Mucosa of descending colon (tissue), 3 donors: Measurements from ENCODE around the gene PLD1. TPM values are rescaled to one million over a fixed set of nuclear protein-coding genes. Genes with fewer than 3 reads are reported as not detected.

Experiments
- ATAC-seq: fragments of 200-7000 bp; cut with Tn5 transposase; one replicate; pipeline ENCODE4 v1.9.1; 2020; ENCODE audit warnings: mild to moderate bottlenecking, moderate library complexity
- DNase-seq, 3 donors: peaks; one replicate each; pipeline ENCODE4 v3.0.0-alpha.2; 2020
- H3K36me3 ChIP-seq: fragments of 200-600 bp; one replicate; pipeline ENCODE4 v1.8.0; 2021; ENCODE audit warnings: low read depth, mild to moderate bottlenecking
- H3K4me1 ChIP-seq: fragments of 200-600 bp; one replicate; pipeline ENCODE4 v1.8.0; 2021; ENCODE audit warnings: low read depth, mild to moderate bottlenecking
- H3K4me3 ChIP-seq: fragments of 200-600 bp; one replicate; pipeline ENCODE4 v1.8.0; 2021; ENCODE audit warnings: mild to moderate bottlenecking
- H3K9me3 ChIP-seq: fragments of 200-600 bp; one replicate; pipeline ENCODE4 v1.8.0; 2021; ENCODE audit warnings: mild to moderate bottlenecking
- intact Hi-C, 2 donors: fragments of 100-400 bp; cut with DNase I in 1 of 2; cut with micrococcal nuclease in 1 of 2; formaldehyde crosslinking; loops; one replicate each; pipeline versions ENCODE4 v1.11.0 to v1.11.1; 2022; cut with DNase I, micrococcal nuclease
- total RNA-seq, 3 donors: library from RNA; stranded (reverse); fragmentation: NEBNext Ultra II Directional in 2 of 3; extraction: Animal tissue kit (Norgen Biotek cat#: 25700) in 2 of 3; gene quantifications; one replicate each; pipeline versions ENCODE4 v1.2.1 to v1.2.4, GENCODE V29; 2021 to 2023
- TF ChIP-seq, protein P1 (sequence below): fragments of 200-600 bp; IDR thresholded peaks from one replicate; pipeline ENCODE4 v1.8.0; 2022; ENCODE audit warnings: antibody characterized with exemption, mild to moderate bottlenecking
- donor health status: DM: no; HTN: no; CAD: no; lungs with moderate emphysema.
- donor health status: DM: no; HTN: no; CAD: no.
- donor health status: DM: no; HTN: yes; CAD: no.

PLD1 gene
- total RNA-seq, 3 donors from 2014 or later, result 46.6 to 105 (median 65.1) TPM

DNA sequence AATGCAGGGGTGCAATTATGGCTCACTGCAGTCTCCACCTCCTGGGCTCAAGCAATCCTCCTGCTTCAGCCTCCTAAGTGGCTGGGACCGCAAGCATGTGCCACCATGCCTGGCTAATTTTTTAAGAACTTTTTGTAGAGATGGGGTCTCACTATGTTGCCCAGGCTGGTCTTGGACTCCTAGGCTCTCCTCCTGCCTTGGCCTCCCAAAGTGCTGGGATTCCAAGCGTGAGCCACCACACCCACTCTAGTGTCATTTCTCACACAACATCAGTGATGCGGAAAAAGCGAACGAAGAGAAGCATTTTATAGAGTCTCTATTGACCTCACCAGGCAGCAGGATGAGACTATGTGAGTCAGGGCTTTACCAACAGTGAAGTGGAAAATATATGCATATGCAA lies 137.7 kb downstream of the PLD1 start:
- intact Hi-C loops, result no loop called here
- Histone ChIP-seq H3K9me3 (no peaks in the 10 kb centered on the region), H3K4me3 (no peak overlapping the region), H3K36me3 (no peaks in the 10 kb centered on the region), H3K4me1 (peaks cover 4% of the 10 kb centered on the region)
- TF ChIP-seq, protein P1, sequence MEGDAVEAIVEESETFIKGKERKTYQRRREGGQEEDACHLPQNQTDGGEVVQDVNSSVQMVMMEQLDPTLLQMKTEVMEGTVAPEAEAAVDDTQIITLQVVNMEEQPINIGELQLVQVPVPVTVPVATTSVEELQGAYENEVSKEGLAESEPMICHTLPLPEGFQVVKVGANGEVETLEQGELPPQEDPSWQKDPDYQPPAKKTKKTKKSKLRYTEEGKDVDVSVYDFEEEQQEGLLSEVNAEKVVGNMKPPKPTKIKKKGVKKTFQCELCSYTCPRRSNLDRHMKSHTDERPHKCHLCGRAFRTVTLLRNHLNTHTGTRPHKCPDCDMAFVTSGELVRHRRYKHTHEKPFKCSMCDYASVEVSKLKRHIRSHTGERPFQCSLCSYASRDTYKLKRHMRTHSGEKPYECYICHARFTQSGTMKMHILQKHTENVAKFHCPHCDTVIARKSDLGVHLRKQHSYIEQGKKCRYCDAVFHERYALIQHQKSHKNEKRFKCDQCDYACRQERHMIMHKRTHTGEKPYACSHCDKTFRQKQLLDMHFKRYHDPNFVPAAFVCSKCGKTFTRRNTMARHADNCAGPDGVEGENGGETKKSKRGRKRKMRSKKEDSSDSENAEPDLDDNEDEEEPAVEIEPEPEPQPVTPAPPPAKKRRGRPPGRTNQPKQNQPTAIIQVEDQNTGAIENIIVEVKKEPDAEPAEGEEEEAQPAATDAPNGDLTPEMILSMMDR, result no peak
- DNase-seq (no peak), ATAC-seq (no peak)

DNA sequence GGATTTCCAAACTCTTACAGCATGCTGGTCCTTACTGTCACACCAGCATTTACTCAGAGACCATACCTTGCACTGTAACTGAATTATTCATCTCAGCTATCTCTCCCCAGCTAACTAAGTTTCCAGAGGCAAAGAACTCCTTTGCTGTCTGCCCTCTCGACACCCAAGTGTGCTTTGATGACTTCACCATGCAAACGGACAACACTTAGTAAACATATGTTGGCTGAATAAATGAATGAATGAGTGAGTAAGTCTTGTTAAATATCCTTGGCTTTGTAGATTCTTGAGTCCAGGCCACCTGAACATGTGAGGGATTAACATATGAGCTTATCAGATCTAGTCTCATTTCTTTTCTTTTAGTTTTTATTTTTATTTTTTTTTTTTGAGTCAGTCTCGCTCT lies 138.2 kb downstream of the PLD1 start:
- intact Hi-C loops, result no loop called here
- H3K4me3 ChIP-seq, result no peak overlapping the region
- peaks cover under 1% of the 10 kb centered on the region for H3K4me1 ChIP-seq
- no peak for DNase-seq
- TF ChIP-seq, protein P1, result no peak
- no peak for ATAC-seq
- H3K9me3 ChIP-seq, result no peaks in the 10 kb centered on the region
- H3K36me3 ChIP-seq, result no peaks in the 10 kb centered on the region

DNA sequence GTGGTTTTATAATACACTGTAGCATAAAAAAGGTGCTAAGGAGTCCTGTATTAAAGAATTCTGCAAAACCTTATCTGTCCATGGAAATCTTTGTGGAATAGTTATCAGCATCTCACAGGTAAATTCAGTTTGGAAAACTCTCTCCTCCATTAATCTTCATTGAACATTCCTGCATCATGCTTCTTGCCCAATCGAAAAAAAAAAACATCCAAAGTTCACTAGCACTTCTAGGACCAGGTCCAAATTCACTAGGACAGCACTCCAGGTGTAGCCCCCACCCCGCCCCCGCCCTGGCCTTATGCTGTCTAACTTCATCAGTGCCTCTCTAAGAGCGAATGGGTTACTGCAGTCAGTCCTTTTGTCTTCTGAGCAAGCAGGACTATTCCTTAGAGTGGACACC lies 138.6 kb downstream of the PLD1 start:
- Histone ChIP-seq H3K9me3 (no peaks in the 10 kb centered on the region), H3K36me3 (no peaks in the 10 kb centered on the region), H3K4me1 (no peaks in the 10 kb centered on the region), H3K4me3 (no peak overlapping the region)
- DNase-seq (no peak), ATAC-seq (no peak)
- TF ChIP-seq, protein P1, result no peak
- intact Hi-C loops, result no loop called here

DNA sequence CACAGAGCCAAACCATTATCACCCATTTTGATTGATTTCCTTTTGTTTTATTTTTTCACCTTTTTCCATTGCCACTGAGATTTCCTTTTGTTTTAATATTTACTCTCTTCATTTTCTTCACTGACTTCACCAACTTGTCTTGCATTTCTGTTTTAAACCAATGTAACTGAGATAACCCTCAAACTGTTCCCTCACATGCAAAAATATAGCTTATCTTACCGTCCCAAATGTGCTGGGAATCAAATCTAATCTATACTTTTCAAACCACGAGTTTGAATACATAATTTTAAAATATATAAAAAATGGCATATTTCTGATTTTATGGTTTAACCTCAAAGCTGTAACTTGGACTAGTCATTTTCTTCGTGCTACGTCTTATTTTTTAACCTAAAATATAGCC lies 143.8 kb downstream of the PLD1 start:
- Histone ChIP-seq H3K4me3 (no peak overlapping the region), H3K9me3 (no peaks in the 10 kb centered on the region), H3K36me3 (no peaks in the 10 kb centered on the region), H3K4me1 (no peaks in the 10 kb centered on the region)
- TF ChIP-seq, protein P1, result no peak
- ATAC-seq (no peak), DNase-seq (no peak)
- intact Hi-C loops, result no loop called here

DNA sequence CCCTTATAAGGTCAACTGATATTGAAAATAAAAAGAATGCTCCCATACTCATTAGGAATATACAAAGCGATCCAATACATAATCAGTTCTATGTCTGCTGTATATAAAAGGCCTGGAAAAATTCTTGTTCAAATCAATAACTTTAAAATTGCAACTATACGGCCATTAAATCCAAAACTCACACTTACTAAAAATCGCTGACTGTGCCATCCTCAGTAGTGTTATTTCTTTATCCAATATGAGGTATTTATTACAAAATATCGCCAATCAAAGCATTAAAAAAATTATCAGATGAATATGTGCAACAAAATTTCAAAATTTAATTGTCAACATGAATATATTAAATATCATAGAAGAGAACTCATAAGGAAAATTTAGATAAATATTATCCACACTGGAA lies 146.5 kb downstream of the PLD1 start:
- no peak for DNase-seq

More for the DNA sequence above, 146.5 kb downstream of the PLD1 start:
- TF ChIP-seq, protein P1, result no peak
- ATAC-seq, result no peak
- Histone ChIP-seq H3K4me3 (no peak overlapping the region), H3K4me1 (no peaks in the 10 kb centered on the region), H3K36me3 (no peaks in the 10 kb centered on the region), H3K9me3 (no peaks in the 10 kb centered on the region)
- intact Hi-C loops, result no loop called here
